Lung (tissue), 12 donors: ENCODE measurements around the gene MAP7D1. TPM values are rescaled to one million over a fixed set of nuclear protein-coding genes. Genes with fewer than 3 reads are reported as not detected.

Experiments
- ATAC-seq: fragments of 200-7000 bp; cut with Tn5 transposase; one replicate; pipeline ENCODE4 v1.9.1; 2020; ENCODE audit warnings: moderate number of reproducible peaks; ENCODE audit not compliant: insufficient read depth, low FRiP score
- DNase-seq, 3 donors: peaks; one replicate each; pipeline ENCODE4 v3.0.0-alpha.2; 2013 to 2017
- H3K27ac ChIP-seq, 2 donors: one replicate each; pipeline ENCODE4 v1.5.1; 2013; ENCODE audit warnings: mild to moderate bottlenecking in 2 of 2, moderate library complexity in 2 of 2, control low read depth in 1 of 2, inconsistent platforms in 1 of 2, low read depth in 1 of 2, low read length in 1 of 2
- H3K27me3 ChIP-seq, 3 donors: one replicate each; pipeline ENCODE4 v1.5.1; 2013; ENCODE audit warnings: low read length in 2 of 3; ENCODE audit not compliant: control insufficient read depth in 3 of 3, insufficient read depth in 3 of 3
- H3K36me3 ChIP-seq, 4 donors: one replicate each; pipeline ENCODE4 v1.5.1; 2013; ENCODE audit warnings: low read length in 4 of 4, mild to moderate bottlenecking in 1 of 4, moderate library complexity in 1 of 4; ENCODE audit not compliant: control insufficient read depth in 4 of 4, insufficient read depth in 4 of 4
- H3K4me1 ChIP-seq, 5 donors: one replicate each; pipeline ENCODE4 v1.5.1; 2013; ENCODE audit warnings: low read length in 5 of 5, mild to moderate bottlenecking in 2 of 5, moderate library complexity in 1 of 5; ENCODE audit not compliant: control insufficient read depth in 5 of 5, insufficient read depth in 5 of 5
- H3K4me3 ChIP-seq: one replicate; pipeline ENCODE4 v1.5.1; 2013; ENCODE audit warnings: mild to moderate bottlenecking, control low read depth, moderate library complexity
- H3K9ac ChIP-seq, 2 donors: one replicate each; pipeline ENCODE4 v1.5.1; 2013; ENCODE audit warnings: low read length in 2 of 2, control low read depth in 1 of 2; ENCODE audit not compliant: insufficient read depth in 1 of 2
- H3K9me3 ChIP-seq, 4 donors: one replicate each; pipeline ENCODE4 v1.5.1; 2013; ENCODE audit warnings: low read length in 3 of 4, mild to moderate bottlenecking in 1 of 4, moderate library complexity in 1 of 4; ENCODE audit not compliant: control insufficient read depth in 4 of 4, insufficient read depth in 3 of 4
- CTCF ChIP-seq: IDR thresholded peaks from 2 replicates; pipeline ENCODE4 v1.5.1; 2012; ENCODE audit warnings: mild to moderate bottlenecking; ENCODE audit errors: control extremely low read depth, extremely low read depth
- WGBS, 2 donors: extraction: QIAGEN DNeasy Blood & Tissue Kit; methylation state at CpG; one replicate each; pipeline ENCODE4 v1.1.7; 2013; 5-methylcytosine and 5-hydroxymethylcytosine counted together
- polyA plus RNA-seq, 2 donors: library from polyadenylated mRNA; stranded (reverse); fragments of 200-250 nt; gene quantifications; one replicate each; pipeline ENCODE4 v1.2.1, GENCODE V29; 2013
- total RNA-seq, 2 donors: library from RNA; depleted of rRNA in 1 of 2; stranded (reverse); fragments of >200 nt in 1 of 2; gene quantifications; one replicate each; pipeline ENCODE4 v1.2.1, GENCODE V29; 2014 to 2021
- donor health status: control.
- donor health status: control.
- donor health status: Bipolar disorder and iron deficiency.
- donor health status: healthy.
- donor health status: DM: yes; HTN: yes; CAD: no.

The MAP7D1 gene
- total and polyA plus RNA-seq, 4 donors: 47.3 to 140 (median 78.5) TPM

GRCh38 chr1:36208978-36209703, 53.2 kb downstream of the MAP7D1 start:
- DNase-seq (peak in 2 of 3 donors; percentile 20 to 36), ATAC-seq (no peak)
- 47 to 71% methylated on average over 6 of the region's 6 CpGs for WGBS, 2 donors
- no peak for TF ChIP-seq CTCF
- Histone ChIP-seq H3K4me1 (peaks cover 0 to 9% (median 2%) of the 10 kb centered on the region in 5 donors), H3K27me3 (no peaks in the 10 kb centered on the region), H3K9me3 (no peaks in the 10 kb centered on the region), H3K4me3 (no peak overlapping the region), H3K9ac (no peak overlapping the region), H3K36me3 (no peaks in the 10 kb centered on the region), H3K27ac (no peak overlapping the region)

DNA sequence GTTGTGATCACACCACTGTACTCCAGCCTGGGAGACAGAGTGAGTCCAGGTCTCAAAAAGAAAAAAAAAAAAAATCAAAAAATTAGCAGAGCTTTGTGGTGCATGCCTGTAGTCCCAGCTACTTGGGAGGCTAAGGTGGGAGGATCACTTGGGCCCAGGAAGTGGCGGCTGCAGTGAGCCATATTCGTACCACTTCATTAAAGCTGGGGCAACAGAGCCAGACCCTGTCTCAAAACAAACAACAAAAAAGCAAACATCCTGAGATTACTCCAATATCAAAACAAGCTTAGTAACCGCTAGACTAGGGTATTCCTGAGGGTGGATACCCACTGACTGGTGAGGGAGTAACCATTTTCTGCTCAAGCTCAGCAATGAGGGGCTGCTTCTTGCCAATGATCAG, 55.3 kb downstream of the MAP7D1 start:
- 97 to 98% methylated on average over 3 of the region's 3 CpGs for WGBS, 2 donors
- Histone ChIP-seq H3K27ac (no peak overlapping the region), H3K4me1 (peaks cover 0 to 2% (median 0%) of the 10 kb centered on the region in 5 donors), H3K27me3 (no peaks in the 10 kb centered on the region), H3K36me3 (no peaks in the 10 kb centered on the region), H3K9ac (no peak overlapping the region), H3K4me3 (no peak overlapping the region), H3K9me3 (no peaks in the 10 kb centered on the region)
- TF ChIP-seq CTCF: no peak
- ATAC-seq (no peak), DNase-seq (no peak)

- no peaks in the 10 kb centered on the region for H3K9me3 ChIP-seq
- TF ChIP-seq CTCF: no peak
- no peaks in the 10 kb centered on the region for H3K27me3 ChIP-seq
- DNase-seq (no peak), ATAC-seq (no peak)
- 78 to 86% methylated on average over 2 of the region's 2 CpGs for WGBS, 2 donors
- H3K4me1 ChIP-seq: peaks cover 0 to 2% (median 0%) of the 10 kb centered on the region in 5 donors
- H3K27ac ChIP-seq: no peak overlapping the region
- H3K4me3 ChIP-seq: no peak overlapping the region
- H3K9ac ChIP-seq: no peak overlapping the region
- H3K36me3 ChIP-seq: no peaks in the 10 kb centered on the region
Measured at GRCh38 chr1:36211841-36212240, 55.9 kb downstream of the MAP7D1 start.
